Liver (tissue), 9 donors: ENCODE results near the gene CACNA1E. TPM values are rescaled to one million over a fixed set of nuclear protein-coding genes. Genes with fewer than 3 reads are reported as not detected.

Experiments used
- DNase-seq: peaks from one replicate; pipeline ENCODE4 v3.0.0-alpha.2; 2017; ENCODE audit warnings: low spot score
- H3K27ac ChIP-seq, 2 donors: one replicate each; pipeline ENCODE4 v1.7.0; 2013; ENCODE audit warnings: inconsistent platforms in 2 of 2, low read length in 2 of 2, control low read depth in 1 of 2, low read depth in 1 of 2, mild to moderate bottlenecking in 1 of 2
- H3K27me3 ChIP-seq, 4 donors: one replicate each; pipeline versions ENCODE4 v1.6.1 to v1.7.0; 2013; ENCODE audit warnings: low read length in 3 of 4, inconsistent platforms in 1 of 4, mild to moderate bottlenecking in 1 of 4, moderate library complexity in 1 of 4; ENCODE audit not compliant: control insufficient read depth in 4 of 4, insufficient read depth in 4 of 4
- H3K36me3 ChIP-seq, 4 donors: one replicate each; pipeline versions ENCODE4 v1.6.1 to v1.7.0; 2013; ENCODE audit warnings: low read length in 3 of 4, mild to moderate bottlenecking in 3 of 4, low read depth in 1 of 4, moderate library complexity in 1 of 4; ENCODE audit not compliant: control insufficient read depth in 4 of 4, insufficient read depth in 3 of 4
- H3K4me1 ChIP-seq, 4 donors: one replicate each; pipeline versions ENCODE4 v1.6.1 to v1.7.0; 2013; ENCODE audit warnings: low read length in 3 of 4, mild to moderate bottlenecking in 3 of 4, moderate library complexity in 1 of 4; ENCODE audit not compliant: control insufficient read depth in 4 of 4, insufficient read depth in 4 of 4
- H3K4me3 ChIP-seq, 3 donors: one replicate each; pipeline versions ENCODE4 v1.6.1 to v1.7.0; 2013; ENCODE audit warnings: low read length in 3 of 3, control low read depth in 1 of 3, low read depth in 1 of 3, mild to moderate bottlenecking in 1 of 3
- H3K9ac ChIP-seq, 2 donors: one replicate each; pipeline ENCODE4 v1.7.0; 2013; ENCODE audit warnings: low read length in 2 of 2, mild to moderate bottlenecking in 2 of 2, moderate library complexity in 2 of 2, control low read depth in 1 of 2, low read depth in 1 of 2
- H3K9me3 ChIP-seq, 4 donors: one replicate each; pipeline versions ENCODE4 v1.6.1 to v1.7.0; 2013; ENCODE audit warnings: low read length in 3 of 4; ENCODE audit not compliant: control insufficient read depth in 4 of 4
- EGR1 ChIP-seq, 2 donors: IDR thresholded peaks; 2 replicates each; pipeline ENCODE4 v1.6.1; 2016 to 2018; ENCODE audit warnings: antibody characterized with exemption in 2 of 2, low read depth in 2 of 2
- FOXA1 ChIP-seq: IDR thresholded peaks from 2 replicates; pipeline ENCODE4 v1.6.1; 2016; ENCODE audit warnings: antibody characterized with exemption
- FOXA2 ChIP-seq: IDR thresholded peaks from 2 replicates; pipeline ENCODE4 v1.6.1; 2016; ENCODE audit warnings: antibody characterized with exemption
- GABPA ChIP-seq, 2 donors: IDR thresholded peaks in 1 of 2; conservative IDR thresholded peaks in 1 of 2; 2 replicates each; pipeline ENCODE4 v1.6.1; 2016; ENCODE audit warnings: antibody characterized with exemption in 2 of 2, mild to moderate bottlenecking in 1 of 2, moderate library complexity in 1 of 2
- HNF4A ChIP-seq, 2 donors: conservative IDR thresholded peaks; 2 replicates each; pipeline ENCODE4 v1.6.1; 2016; ENCODE audit warnings: antibody characterized with exemption in 2 of 2, mild to moderate bottlenecking in 2 of 2
- HNF4G ChIP-seq: IDR thresholded peaks from 2 replicates; pipeline ENCODE4 v1.6.1; 2016; ENCODE audit warnings: antibody characterized with exemption
- JUND ChIP-seq, 2 donors: IDR thresholded peaks; 2 replicates each; pipeline ENCODE4 v1.6.1; 2016; ENCODE audit warnings: antibody characterized with exemption in 2 of 2
- NR2F2 ChIP-seq: IDR thresholded peaks from 2 replicates; pipeline ENCODE4 v1.6.1; 2016; ENCODE audit warnings: antibody characterized with exemption
- RAD21 ChIP-seq, 2 donors: IDR thresholded peaks; 2 replicates each; pipeline ENCODE4 v1.6.1; 2016; ENCODE audit warnings: antibody characterized with exemption in 2 of 2, mild to moderate bottlenecking in 2 of 2
- RXRA ChIP-seq, 2 donors: IDR thresholded peaks; 2 replicates each; pipeline ENCODE4 v1.6.1; 2017 to 2018; ENCODE audit warnings: antibody characterized with exemption in 2 of 2, mild to moderate bottlenecking in 1 of 2
- SP1 ChIP-seq: IDR thresholded peaks from 2 replicates; pipeline ENCODE4 v1.6.1; 2018; ENCODE audit warnings: antibody characterized with exemption, mild to moderate bottlenecking
- TAF1 ChIP-seq: conservative IDR thresholded peaks from 2 replicates; pipeline ENCODE4 v1.6.1; 2016; ENCODE audit warnings: antibody characterized with exemption, mild to moderate bottlenecking
- YY1 ChIP-seq: IDR thresholded peaks from 2 replicates; pipeline ENCODE4 v1.6.1; 2016; ENCODE audit warnings: antibody characterized with exemption, mild to moderate bottlenecking
- WGBS: extraction: QIAGEN DNeasy Blood & Tissue Kit; methylation state at CpG from one replicate; pipeline ENCODE4 v1.1.7; 2013; 5-methylcytosine and 5-hydroxymethylcytosine counted together
- polyA plus RNA-seq, 2 donors: library from polyadenylated mRNA; stranded (reverse) in 1 of 2; unstranded in 1 of 2; fragments of 200-250 nt in 1 of 2; fragments of >200 nt in 1 of 2; fragmentation: Nextera tagmentation in 1 of 2; extraction: Ambion mirVana in 1 of 2; gene quantifications; one replicate each; pipeline versions ENCODE4 v1.2.1 to v1.2.3, GENCODE V29; 2013 to 2015
- total RNA-seq, 2 donors: library from RNA; depleted of rRNA; stranded (reverse); fragments of >200 nt; gene quantifications; one replicate each; pipeline ENCODE4 v1.2.3, GENCODE V29; 2014
- TF ChIP-seq, protein P1 (sequence below): IDR thresholded peaks from 2 replicates; pipeline ENCODE4 v1.6.1; 2016; ENCODE audit warnings: antibody characterized with exemption
- TF ChIP-seq, protein P2 (sequence below): IDR thresholded peaks from 2 replicates; pipeline ENCODE4 v1.6.1; 2016; ENCODE audit warnings: antibody characterized with exemption, mild to moderate bottlenecking
- TF ChIP-seq, protein P3 (sequence below): IDR thresholded peaks from 2 replicates; pipeline ENCODE4 v1.6.1; 2016; ENCODE audit warnings: antibody characterized with exemption
- TF ChIP-seq, protein P4 (sequence below): fragments of 150-350 bp; IDR thresholded peaks from 2 replicates; pipeline ENCODE4 v1.5.1; 2017; ENCODE audit warnings: improper control_type of control experiment, low read depth, low read length; ENCODE audit not compliant: missing input control
- donor health status: healthy.
- donor health status: healthy.
- donor health status: healthy.
- donor health status: healthy.
- donor health status: healthy.

The CACNA1E gene
- total and polyA plus RNA-seq, 4 donors, result under 0.01 to 0.08 (median 0.01) TPM; not detected in 1

DNA sequence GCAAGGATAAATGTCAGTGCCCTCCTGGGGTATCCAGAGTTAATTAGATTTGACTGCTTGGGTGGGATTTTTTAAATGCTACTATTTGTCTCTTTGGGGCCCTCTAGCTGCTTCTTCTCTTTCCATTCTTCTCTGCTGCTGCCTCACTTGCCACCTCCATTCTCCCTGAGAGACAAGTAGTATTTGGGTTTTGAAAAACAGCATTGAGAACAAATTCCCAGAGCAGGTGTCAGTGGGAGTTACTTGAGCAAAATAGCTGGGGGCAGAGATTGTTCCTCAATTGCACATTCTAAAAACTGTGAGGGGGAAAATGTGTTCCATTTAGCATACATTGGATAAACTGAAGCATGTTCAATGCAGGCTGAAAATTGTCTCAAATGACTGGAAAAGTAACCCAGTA lies 286.5 kb downstream of the CACNA1E start:
- no peaks in the 10 kb centered on the region for H3K4me1 ChIP-seq
- DNase-seq, result no peak
- no peaks in the 10 kb centered on the region for H3K9me3 ChIP-seq
- TF ChIP-seq HNF4G, result no peak
- TF ChIP-seq EGR1 (IDR thresholded peaks at IDR 0.05; ENCODE audit: low read depth in 2 of 2), result no peak
- TF ChIP-seq FOXA2, result no peak
- TF ChIP-seq YY1, result no peak
- TF ChIP-seq FOXA1, result no peak
- TF ChIP-seq, protein P1, sequence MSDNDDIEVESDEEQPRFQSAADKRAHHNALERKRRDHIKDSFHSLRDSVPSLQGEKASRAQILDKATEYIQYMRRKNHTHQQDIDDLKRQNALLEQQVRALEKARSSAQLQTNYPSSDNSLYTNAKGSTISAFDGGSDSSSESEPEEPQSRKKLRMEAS, result no peak
- TF ChIP-seq SP1, result no peak
- TF ChIP-seq HNF4A (conservative IDR thresholded peaks at IDR 0.05), result no peak
- TF ChIP-seq, protein P2, sequence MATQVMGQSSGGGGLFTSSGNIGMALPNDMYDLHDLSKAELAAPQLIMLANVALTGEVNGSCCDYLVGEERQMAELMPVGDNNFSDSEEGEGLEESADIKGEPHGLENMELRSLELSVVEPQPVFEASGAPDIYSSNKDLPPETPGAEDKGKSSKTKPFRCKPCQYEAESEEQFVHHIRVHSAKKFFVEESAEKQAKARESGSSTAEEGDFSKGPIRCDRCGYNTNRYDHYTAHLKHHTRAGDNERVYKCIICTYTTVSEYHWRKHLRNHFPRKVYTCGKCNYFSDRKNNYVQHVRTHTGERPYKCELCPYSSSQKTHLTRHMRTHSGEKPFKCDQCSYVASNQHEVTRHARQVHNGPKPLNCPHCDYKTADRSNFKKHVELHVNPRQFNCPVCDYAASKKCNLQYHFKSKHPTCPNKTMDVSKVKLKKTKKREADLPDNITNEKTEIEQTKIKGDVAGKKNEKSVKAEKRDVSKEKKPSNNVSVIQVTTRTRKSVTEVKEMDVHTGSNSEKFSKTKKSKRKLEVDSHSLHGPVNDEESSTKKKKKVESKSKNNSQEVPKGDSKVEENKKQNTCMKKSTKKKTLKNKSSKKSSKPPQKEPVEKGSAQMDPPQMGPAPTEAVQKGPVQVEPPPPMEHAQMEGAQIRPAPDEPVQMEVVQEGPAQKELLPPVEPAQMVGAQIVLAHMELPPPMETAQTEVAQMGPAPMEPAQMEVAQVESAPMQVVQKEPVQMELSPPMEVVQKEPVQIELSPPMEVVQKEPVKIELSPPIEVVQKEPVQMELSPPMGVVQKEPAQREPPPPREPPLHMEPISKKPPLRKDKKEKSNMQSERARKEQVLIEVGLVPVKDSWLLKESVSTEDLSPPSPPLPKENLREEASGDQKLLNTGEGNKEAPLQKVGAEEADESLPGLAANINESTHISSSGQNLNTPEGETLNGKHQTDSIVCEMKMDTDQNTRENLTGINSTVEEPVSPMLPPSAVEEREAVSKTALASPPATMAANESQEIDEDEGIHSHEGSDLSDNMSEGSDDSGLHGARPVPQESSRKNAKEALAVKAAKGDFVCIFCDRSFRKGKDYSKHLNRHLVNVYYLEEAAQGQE, result no peak
- TF ChIP-seq, protein P3, sequence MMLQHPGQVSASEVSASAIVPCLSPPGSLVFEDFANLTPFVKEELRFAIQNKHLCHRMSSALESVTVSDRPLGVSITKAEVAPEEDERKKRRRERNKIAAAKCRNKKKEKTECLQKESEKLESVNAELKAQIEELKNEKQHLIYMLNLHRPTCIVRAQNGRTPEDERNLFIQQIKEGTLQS, result no peak
- TF ChIP-seq JUND (IDR thresholded peaks at IDR 0.05), result no peak
- TF ChIP-seq, protein P4, sequence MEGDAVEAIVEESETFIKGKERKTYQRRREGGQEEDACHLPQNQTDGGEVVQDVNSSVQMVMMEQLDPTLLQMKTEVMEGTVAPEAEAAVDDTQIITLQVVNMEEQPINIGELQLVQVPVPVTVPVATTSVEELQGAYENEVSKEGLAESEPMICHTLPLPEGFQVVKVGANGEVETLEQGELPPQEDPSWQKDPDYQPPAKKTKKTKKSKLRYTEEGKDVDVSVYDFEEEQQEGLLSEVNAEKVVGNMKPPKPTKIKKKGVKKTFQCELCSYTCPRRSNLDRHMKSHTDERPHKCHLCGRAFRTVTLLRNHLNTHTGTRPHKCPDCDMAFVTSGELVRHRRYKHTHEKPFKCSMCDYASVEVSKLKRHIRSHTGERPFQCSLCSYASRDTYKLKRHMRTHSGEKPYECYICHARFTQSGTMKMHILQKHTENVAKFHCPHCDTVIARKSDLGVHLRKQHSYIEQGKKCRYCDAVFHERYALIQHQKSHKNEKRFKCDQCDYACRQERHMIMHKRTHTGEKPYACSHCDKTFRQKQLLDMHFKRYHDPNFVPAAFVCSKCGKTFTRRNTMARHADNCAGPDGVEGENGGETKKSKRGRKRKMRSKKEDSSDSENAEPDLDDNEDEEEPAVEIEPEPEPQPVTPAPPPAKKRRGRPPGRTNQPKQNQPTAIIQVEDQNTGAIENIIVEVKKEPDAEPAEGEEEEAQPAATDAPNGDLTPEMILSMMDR, result no peak
- no peak for TF ChIP-seq GABPA (IDR thresholded peaks at IDR 0.05 in 1 of 2, conservative IDR thresholded peaks at IDR 0.05 in 1 of 2)
- TF ChIP-seq NR2F2, result no peak
- no peak overlapping the region for H3K27ac ChIP-seq
- no peaks in the 10 kb centered on the region for H3K27me3 ChIP-seq
- no peaks in the 10 kb centered on the region for H3K36me3 ChIP-seq
- H3K4me3 ChIP-seq, result no peak overlapping the region
- H3K9ac ChIP-seq, result no peak overlapping the region

DNA sequence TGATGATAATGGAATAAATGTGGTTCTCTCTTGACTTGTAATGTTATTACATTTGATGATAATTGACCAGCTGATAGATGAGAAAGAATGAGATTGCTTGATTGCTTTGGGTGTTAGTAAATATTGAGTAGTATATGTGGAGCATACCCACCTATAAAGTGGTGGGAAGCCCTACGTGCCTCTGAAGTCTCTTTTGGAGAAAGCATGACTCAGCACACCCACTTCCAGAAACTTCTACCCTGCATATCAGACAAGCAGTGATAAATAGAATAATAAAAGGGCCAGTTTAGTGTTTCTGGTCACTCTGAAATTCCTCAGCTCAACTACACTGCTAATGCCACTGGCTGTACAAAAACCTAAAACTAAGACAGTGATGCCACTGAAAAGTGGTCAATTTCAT lies 289.4 kb downstream of the CACNA1E start:
- Histone ChIP-seq H3K27me3 (peaks cover 0 to 3% (median 0%) of the 10 kb centered on the region in 4 donors), H3K4me3 (no peak overlapping the region), H3K4me1 (no peaks in the 10 kb centered on the region), H3K36me3 (no peaks in the 10 kb centered on the region), H3K9me3 (no peaks in the 10 kb centered on the region), H3K27ac (no peak overlapping the region), H3K9ac (no peak overlapping the region)
- DNase-seq, result no peak
- 66% methylated on average over 1 of the region's 1 CpG for WGBS
- TF ChIP-seq JUND (IDR thresholded peaks at IDR 0.05), result no peak
- TF ChIP-seq FOXA2, result no peak
- TF ChIP-seq, protein P1, result no peak
- no peak for TF ChIP-seq GABPA (IDR thresholded peaks at IDR 0.05 in 1 of 2, conservative IDR thresholded peaks at IDR 0.05 in 1 of 2)
- no peak for TF ChIP-seq HNF4A (conservative IDR thresholded peaks at IDR 0.05)
- no peak for TF ChIP-seq RXRA (IDR thresholded peaks at IDR 0.05)
- TF ChIP-seq RAD21 (IDR thresholded peaks at IDR 0.05), result no peak
- TF ChIP-seq TAF1, result no peak
- TF ChIP-seq YY1, result no peak
- TF ChIP-seq EGR1 (IDR thresholded peaks at IDR 0.05; ENCODE audit: low read depth in 2 of 2), result no peak
- no peak for TF ChIP-seq NR2F2
- TF ChIP-seq FOXA1, result no peak
- TF ChIP-seq, protein P4, result no peak
- no peak for TF ChIP-seq HNF4G
- TF ChIP-seq, protein P2, result no peak
- no peak for TF ChIP-seq SP1
- TF ChIP-seq, protein P3, result no peak
